ENCODE measurements around the gene HOXC9. TPM values are rescaled to one million over a fixed set of nuclear protein-coding genes. Genes with fewer than 3 reads are reported as not detected.

The HOXC9 gene
- total RNA-seq, 1 donor, result not detected

DNA sequence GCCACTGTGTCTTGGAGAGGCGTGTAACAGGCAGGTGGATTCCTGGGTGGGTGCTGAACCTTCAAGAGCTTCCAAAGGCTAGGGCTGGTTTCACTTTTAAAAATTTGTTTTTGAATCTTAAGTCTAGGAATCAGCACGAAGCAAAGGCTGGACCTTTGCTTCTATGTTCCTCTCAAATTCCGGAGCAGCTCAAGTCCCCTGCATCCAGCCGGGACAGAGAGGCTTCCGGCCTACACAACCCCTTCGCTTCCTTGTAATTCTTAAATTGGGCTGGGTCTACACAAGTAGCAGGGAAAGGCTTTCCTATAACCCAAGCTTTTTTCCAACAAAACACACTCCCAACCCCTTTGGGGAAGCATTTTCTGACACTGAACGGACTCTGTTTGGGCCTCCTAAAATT is 37.0 kb upstream of the HOXC9 start:
- DNase-seq (ENCODE audit: low read depth in 2 of 3, low spot score in 2 of 3), result no peak

DNA sequence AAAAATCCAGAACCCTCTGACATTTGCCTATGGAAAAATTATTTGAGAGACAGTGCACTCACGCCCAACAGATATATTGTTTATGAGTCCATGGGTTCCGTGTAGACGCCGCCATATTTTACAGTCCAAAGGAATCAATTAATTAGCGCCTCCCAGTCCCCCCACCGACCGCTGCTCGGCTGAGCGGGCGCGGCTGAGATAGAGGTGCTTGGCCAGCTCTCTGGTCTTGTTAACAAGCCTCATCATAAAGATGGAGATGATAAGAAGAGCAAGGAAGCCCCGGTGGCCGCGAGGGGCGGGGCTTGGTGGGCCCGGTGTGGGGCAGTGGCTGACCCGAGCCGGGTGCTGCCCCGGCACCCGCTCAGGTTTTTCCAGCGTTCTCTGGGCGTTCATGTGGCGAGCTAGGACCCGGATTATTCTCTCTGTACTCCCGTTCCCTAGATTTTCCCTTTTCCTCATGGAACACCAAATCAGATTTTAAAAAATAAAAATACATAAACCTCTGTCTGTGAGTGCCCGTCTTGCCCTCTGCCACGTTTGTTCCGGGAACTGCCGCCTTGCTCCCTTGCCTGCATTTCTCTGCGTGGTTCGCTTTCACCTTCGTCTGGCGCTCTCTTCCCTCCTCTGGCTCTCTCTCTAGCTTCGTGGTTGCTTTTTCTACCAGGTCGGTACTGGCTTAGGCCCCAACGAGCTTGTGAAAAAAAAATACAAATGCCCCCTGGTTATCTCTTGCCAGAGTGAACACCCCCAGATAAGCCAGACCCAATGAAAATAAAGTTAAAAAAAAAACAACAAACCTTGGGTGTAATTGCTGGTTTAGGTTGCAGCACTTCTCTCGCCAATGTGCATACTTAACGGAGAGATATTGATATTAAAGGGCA is 36.3 kb upstream of the HOXC9 start:
- no peak for DNase-seq (ENCODE audit: low read depth in 2 of 3, low spot score in 2 of 3)

DNA sequence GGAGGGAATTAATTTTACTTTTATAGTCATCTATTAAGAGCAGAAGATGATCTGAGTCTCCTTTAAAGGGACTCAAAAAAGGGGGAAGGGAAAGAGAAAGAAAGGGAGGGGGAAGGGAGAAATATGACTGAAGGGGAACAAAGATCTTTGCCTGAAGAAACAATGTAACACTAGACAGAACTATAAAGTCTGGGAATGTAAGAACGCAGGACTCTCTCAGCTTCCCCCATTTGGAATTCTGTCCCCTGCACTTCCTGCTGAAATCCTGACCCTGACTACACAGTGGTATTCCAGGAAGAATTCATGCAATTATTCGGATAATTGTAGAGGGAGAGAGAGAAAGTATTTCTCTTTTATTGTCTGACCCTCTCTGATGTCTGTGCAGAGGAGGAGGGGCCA is 35.6 kb upstream of the HOXC9 start:
- DNase-seq (ENCODE audit: low read depth in 2 of 3, low spot score in 2 of 3), result no peak

DNA sequence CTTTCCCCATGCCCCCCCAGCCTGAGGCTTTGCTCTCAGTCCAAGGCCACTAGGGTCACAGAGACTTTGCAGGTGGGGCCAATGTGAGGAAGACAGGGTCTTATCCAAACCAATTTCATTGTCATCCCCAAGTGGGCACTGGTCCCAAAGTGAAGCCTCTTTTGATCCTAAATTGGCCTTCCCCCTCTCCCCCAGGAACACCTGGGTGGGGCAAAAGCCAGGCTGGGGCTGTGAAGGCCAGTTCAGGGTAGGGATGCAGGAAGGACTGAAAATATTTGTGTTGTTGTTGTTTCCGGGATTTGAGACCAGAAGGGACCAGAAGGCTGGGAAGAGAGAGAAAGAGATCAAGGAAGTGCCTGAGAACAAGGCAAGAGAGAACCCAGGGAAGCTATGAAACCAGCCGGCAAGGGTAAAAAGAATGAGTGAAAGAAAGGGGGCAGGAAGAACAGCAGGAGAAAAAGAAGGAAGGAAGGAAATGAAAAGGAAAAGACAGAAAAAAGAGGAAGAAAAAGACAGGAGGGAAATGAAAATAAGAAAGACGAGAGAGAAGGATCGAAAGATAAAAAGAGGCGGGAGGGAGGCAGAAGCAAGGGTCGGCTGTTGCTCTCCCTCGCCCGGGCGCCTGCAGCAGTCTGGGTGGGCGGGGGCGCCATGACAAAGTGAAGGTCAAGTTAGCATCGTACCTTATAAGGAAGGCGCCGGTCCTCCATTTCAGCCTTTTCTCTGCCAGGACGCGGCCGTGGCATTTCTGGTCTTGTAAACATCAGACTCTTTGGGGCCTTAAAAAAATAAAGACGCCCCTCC is 34.5 kb upstream of the HOXC9 start:
- no peak for DNase-seq (ENCODE audit: low read depth in 2 of 3, low spot score in 2 of 3)

DNA sequence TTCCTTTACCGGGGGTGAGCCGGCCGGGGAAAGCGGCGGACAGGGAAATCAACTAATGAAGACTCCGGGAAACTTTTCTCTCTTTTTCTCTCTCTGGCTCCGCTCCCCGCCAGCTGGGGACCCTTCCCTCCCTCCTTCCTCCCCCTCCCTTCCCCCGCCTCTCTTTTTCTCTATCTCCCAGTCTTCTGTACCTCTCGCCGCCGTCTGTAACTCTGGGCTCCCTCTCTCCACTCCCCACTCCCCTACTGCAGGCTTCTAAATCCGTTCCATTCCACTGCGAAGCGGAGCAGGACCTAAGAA is 33.9 kb upstream of the HOXC9 start:
- DNase-seq (ENCODE audit: low read depth in 2 of 3, low spot score in 2 of 3), result no peak

DNA sequence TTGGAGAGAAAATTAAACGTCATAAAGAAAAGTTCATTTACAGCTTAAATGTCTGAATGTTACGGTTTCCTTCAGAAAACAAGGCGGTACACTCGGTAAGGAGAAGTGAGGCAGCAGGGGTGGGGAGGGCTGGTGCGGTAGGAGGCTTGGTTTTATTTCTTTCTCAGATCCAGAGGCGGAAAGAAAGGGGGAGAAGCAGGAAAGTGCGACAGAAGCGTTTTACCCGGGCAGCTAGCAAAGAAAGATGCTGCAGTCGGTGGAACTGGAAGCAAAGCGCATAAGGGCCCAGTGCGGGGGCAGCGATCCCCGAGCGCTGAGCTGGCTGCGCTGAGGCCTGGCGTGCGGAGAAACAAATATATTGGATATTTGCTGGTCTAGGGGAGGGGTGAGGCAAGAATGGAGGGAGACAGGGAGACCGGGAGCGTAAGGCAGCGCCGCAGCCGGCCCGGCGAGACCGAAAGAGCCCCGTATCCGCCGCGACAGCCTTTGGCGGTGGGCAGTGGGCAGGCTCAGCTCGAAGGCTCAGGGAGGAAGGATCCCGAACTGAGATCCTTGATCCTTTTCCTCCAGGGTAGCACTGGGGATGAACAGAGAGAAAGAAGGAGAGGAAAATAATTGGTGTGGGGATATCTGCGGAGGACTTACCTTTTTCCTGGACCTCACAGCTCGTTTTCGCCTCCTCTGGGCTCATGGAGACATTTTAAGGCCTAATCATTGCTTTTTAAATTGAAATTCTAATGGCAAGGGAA is 33.4 kb upstream of the HOXC9 start:
- no peak for DNase-seq (ENCODE audit: low read depth in 2 of 3, low spot score in 2 of 3)

DNA sequence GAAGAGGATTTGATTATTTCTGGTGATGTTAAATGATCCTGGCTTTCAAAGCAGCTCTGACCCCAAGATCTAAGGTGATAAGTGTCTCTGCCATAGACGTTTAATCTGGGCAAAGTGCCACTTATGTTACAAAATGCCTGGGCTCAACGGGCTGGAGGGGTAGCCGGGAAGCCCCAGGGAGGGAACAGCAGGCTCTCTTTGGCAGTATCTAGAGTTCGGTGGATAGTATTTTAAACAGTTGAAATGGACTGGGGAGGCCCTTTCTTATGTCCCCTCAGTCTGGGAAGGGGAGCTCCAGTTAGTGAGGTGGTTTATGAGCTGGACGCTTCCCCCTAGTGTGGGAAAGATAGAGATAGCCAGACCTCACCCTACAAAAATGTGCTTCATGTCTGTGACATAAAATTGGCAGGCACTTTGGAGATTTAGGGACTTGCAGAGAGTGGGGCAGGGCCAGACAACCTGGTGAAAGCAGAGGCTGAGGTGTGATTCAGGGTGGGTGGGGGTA is 32.5 kb upstream of the HOXC9 start:
- DNase-seq (ENCODE audit: low read depth in 2 of 3, low spot score in 2 of 3), result no peak

DNA sequence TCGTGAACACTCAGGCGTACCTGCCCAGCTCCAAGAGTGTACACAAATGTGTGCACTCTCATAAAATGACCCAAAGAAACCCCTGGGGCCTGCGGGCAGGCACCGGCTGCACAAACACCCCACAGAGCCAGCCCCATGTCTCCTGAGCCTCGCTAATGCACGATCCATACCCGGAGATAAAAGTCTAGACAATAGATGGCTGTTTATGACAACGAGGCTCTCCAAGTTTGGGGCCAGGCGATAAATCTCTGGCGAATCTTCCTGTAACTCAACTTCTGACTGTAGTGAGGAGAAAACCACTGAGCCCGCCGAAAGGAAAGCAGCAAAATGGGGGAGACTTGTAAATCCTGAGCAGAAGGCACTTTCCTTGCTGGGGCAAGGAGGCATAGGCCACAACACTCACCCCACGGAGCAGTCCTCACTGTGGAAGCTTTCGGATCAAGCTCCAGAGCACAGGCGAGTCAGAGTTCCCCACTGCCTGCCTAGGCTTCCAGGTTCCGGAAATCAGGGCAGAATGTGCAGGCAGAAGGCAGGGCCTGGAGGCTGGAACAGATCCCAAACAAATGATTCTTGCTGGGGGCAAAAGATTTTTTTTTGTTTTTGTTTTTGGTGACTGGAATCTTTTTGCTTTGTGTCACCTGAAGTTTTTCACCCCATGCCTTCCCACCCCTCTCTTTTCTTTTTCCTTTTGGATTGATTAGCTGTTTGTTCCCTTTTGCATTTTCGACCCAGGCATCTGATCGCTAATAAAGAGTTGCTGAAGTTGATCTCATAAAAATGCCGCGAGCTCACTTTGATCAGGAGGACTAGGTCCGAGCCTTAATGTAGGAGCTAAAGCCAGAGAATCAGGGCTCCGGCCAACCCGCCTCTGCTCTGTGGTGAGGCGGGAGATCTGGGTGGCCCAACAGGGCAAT is 31.5 kb upstream of the HOXC9 start:
- DNase-seq (ENCODE audit: low read depth in 2 of 3, low spot score in 2 of 3), result no peak

DNA sequence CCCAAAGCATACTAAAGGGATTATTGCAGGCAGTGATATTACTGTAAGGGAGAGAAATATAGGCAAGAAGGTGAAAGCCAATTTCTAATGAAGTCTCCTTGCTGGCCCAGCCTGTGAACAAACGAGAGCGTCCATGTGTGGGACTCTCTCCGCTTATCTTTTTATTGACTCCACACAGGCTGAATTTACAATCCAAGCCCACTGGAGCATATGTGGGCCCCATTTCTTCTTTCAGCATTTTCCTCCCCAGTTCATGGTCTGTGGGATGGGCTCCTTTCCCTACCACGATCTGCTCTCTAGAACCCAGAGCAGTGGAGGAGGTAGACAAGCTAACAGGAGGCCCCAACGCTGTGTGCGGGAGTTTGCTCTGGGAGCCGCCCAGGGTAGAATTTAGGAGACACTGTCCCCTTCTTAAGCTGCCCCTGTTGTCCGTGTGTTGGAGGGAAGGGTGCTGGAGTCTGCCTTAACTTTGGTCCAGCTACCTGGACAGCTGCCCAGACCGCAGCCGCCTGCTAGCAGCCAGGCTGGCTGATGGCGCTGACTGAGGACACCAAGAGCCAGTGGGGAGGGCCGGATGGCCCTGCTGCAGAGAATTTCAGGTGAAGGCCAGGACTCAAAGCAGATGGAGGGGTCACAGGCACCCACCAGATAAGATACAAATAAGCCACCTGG is 30.2 kb upstream of the HOXC9 start:
- no peak for DNase-seq (ENCODE audit: low read depth in 2 of 3, low spot score in 2 of 3)

DNA sequence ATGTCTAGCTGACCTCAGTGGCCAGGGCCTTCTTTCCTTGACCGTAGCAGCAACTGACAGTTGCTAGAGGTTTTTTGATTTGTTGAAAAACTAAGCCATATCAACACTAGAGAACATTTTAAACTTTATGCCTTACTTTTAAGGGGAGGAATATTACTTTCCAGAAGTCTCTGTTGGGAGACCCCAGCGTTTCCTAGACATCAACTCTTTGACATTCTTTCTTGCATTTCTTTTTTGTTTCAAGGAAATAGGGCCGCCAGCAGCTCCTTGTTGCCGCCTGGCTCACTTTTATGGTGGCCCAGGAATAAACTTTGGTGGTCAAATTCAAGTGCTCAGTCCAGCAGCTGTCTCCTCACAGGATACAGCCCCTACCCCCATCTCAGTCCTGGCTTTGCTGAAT is 29.5 kb upstream of the HOXC9 start:
- DNase-seq (ENCODE audit: low read depth in 2 of 3, low spot score in 2 of 3), result no peak

DNA sequence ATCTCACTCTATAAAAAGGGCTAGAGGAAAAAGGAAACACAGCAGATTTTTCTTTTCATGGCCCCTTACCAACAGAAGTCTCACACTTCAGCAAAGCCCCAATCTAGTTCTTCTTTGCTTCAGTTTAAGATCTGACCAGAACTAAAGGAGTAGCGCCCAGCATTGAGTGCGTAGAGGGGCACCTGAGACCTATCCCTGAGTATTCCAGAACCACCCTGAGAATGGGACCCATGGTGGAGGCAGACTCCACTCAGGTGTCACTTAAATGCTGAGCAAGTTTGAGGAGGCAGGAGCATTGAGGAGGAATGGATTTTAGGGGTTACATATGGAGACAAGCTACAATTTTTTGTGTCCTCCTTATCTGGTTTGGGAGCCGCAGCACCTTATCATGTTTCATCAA is 28.8 kb upstream of the HOXC9 start:
- no peak for DNase-seq (ENCODE audit: low read depth in 2 of 3, low spot score in 2 of 3)

DNA sequence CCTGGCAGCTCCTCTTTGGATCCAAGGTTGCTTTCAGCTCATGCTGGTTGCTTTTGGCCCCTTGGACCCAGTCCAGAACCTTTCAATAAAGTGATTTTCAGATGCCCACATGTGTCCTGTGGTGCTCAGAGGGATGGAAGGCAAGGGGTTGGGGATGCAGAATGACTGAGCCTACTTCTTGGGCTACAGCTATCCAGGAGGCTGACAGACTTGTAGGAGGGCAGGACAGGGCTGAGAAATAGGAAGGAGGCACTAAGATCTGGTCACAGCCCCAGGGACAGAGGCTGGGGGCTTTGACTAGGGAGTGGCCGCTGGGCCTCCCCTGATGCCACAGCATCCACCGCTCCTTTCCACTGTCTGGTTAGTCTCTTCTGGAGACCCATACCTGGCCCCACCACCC is 28.3 kb upstream of the HOXC9 start:
- no peak for DNase-seq (ENCODE audit: low read depth in 2 of 3, low spot score in 2 of 3)

DNA sequence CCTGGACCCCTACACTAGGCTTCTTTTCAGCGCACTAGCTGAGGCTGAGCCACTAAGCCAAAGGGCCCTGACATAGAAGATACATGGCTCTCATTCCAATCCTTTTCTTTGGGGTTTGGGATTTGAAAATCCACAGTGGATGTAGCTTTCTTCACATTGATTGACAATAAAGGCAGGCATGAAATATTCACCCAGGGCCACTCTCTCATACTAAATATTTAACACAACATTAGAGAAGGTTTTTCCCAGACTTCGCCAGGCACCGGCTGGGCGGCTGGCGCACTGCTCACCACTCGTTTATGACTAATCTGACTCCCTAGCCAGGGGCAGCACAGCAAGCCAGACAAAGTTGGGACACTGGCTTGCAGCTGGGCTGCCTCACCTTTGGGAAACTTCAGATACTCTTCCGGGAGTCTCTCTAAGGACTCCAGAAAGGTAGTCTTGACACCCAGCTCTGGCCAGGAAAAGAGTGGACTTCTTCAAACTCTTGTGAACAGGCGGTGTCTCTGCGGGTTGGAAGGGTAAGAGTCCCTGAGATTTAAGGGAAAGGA is 27.7 kb upstream of the HOXC9 start:
- no peak for DNase-seq (ENCODE audit: low read depth in 2 of 3, low spot score in 2 of 3)

DNA sequence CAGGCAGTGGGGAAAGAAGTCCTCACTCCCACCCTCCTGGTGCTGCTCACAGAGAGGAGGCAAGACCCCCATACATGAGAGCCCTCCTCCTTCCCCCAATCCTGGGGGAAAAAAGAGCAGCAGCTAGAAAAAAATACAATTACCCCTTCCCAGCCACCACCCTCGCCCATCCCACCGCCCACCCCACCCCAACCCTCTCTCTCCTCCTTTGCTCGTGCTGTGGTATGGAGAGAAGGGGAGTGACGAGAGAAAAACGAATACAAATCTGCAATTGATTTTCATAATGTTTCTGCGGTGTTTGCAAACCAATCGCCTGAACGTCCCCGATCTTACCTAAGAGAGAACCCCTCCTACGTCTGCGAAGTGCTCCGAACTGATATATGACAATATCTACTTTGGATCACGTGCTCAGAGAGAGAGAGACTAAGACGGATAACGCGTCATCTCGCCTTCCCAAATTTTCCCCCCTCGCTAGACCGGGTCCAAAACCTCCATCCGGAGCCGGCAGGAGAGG is 27.2 kb upstream of the HOXC9 start, which contains the start of gene HOXC11:
Gene HOXC11 (plus strand): TSS at position 405 of the 514 bp plus-strand sequence. CDS start 116 bp downstream, outside the sequence.
- DNase-seq (ENCODE audit: low read depth in 2 of 3, low spot score in 2 of 3), result no peak

DNA sequence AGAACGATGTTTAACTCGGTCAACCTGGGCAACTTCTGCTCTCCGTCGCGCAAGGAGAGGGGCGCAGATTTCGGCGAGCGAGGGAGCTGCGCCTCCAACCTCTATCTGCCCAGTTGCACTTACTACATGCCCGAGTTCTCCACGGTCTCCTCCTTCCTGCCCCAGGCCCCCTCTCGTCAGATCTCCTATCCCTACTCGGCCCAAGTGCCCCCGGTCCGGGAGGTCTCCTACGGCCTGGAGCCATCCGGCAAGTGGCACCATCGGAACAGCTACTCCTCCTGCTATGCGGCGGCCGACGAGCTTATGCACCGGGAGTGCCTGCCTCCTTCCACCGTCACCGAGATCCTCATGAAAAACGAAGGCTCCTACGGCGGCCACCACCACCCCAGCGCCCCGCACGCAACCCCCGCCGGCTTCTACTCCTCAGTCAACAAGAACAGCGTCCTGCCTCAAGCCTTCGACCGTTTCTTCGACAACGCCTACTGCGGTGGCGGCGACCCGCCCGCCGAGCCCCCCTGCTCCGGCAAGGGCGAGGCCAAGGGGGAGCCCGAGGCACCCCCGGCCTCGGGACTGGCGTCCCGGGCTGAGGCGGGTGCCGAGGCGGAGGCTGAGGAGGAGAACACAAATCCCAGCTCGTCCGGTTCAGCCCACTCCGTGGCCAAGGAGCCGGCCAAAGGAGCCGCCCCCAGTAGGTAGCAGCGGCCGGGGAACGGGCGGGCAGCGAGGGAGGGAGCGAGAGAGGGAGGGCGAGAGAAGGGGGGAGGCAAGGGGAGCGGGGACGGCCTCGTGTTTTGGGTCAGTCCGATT is 26.5 kb upstream of the HOXC9 start:
- DNase-seq (ENCODE audit: low read depth in 2 of 3, low spot score in 2 of 3), result no peak

DNA sequence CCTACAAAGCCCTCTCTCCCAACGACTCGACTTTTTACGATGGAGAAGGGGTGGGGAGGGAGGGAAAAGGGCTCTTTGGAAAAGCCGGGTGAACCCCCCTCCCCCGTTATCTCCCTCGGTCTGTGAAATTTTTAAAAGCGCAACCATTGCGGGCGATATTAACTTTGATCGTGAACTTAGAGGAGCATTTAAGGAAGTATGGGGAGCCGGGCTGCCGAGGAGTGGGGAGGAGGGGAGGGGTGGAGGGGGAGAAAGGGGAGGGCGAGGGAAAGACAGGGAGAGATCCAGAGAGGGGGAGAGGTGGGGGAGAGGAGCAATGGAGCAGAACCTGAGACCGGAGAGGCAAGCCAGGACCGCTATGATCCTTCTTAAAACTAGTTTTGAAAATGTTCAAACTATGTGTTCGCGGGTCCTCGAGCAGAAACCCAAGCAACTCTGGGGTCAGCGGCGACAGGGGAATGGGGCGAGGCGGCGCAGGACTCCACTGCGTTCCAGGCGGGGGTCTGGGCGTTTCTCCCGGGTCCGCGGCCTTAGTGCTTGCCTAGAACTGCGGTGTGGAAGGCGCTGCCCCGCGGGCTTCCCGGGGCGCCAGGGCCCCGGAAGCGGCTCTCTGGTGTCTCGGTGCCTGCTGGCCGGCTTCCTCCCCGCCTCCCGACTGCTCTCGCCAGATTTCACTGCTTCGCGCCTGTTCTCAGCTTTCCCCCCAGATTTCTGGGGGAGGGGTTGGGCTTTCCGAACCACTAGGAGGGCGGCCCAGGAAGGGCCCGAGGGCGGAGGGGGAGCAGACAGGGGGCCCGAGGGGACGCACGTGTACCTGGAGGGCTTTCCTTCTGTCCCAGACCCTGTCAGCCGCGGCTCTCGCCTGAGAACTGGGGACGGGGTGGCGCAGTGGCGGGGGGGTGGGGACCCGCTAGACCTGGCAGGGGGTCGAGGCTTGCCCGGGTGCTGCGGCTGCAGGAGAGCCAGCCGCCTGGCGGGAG is 25.6 kb upstream of the HOXC9 start, which contains the start of gene HOTAIR:
Gene HOTAIR (minus strand): TSS at position 871 of the 980 bp plus-strand sequence.
- no peak for DNase-seq (ENCODE audit: low read depth in 2 of 3, low spot score in 2 of 3)

DNA sequence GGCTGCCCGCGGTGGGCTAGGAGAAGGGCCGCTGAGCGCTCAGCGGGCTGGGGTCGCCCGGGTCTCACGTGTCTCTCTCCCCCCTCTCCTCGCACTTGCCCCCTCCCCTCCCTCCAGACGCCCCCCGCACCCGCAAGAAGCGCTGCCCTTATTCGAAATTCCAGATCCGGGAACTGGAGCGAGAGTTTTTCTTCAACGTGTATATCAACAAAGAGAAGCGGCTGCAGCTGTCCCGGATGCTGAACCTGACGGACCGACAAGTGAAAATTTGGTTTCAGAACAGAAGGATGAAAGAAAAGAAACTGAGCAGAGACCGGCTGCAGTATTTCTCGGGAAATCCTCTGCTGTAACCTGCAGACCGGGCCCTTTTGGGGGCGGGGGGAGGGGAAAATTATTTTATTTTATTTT is 24.9 kb upstream of the HOXC9 start:
- DNase-seq (ENCODE audit: low read depth in 2 of 3, low spot score in 2 of 3), result no peak

All from hematopoietic multipotent progenitor cell (in vitro differentiated cells).